LNCAP (cell line): ENCODE results near the gene ZIC4.

Source experiments
- CTCF ChIP-seq: fragments of 450-650 bp; IDR thresholded peaks from 2 replicates; pipeline ENCODE4 v1.5.1; 2017; ENCODE audit warnings: mild to moderate bottlenecking

Gene ZIC4

DNA sequence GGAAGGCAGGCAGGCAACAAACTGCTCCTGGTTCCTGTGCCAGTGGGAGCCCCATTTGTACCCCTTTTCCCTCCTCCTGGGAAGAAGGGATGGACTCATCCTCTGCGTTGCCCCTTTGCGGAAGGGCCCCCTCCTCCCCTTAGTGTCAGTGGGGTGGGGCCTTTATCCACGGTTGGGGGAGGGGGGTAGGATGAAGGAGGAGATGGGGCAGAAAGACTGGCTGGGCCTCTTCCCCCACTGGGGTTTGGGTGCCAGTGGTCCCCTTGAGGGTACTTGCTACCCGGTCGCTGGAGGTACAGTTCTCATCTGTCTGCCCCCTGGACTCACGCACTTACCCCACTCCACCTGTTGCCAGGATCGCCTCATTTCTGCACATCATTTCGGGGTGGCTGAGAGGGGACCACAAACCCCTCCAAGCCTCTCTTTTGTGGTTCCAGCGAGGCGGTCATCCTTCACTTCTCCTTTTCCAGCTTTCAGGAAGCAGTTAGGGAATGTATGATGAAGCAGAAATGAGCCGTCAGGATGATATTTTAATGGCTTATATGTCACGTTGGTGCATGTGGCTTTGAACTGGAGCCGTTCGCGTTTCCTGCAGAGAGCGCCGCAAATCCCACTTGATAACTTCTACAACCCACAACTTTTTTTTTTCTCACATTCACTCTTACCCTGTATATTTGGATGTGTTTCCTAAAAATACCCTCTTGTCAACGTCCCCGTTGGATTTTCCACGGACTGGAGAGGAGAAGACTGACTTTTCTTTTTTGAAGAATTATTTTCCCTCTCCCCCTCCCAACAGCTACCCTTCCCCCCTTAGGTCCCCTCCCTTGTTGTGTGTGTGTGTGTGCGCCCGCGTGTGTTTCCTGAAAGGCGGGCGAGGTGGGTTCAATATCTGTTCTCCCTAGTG, at the start of gene ZIC4:
Gene ZIC4 (minus strand): TSS at position 516 of the 904 bp plus-strand sequence. CDS start 3,746 bp downstream, outside the sequence.
- no peak for TF ChIP-seq CTCF

DNA sequence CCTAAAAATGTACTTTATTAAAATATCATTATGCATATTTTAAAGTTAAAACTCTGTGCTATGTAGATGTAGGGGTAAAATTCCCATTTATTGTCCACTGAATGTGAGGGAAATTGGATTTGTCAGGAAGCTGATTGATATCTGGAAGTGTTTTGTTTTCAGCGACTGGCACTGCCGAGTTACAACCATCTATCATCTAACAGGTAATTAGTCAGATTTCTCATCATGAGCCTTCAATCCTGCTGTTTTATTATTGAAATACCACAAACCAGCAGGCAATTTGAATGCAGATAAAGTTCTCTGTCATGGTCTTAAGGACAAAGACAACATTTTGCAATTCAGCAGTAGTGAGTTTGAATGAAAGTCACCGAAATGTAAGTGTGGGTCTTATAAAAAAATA, 43.3 kb upstream of the ZIC4 start:
- no peak for TF ChIP-seq CTCF

DNA sequence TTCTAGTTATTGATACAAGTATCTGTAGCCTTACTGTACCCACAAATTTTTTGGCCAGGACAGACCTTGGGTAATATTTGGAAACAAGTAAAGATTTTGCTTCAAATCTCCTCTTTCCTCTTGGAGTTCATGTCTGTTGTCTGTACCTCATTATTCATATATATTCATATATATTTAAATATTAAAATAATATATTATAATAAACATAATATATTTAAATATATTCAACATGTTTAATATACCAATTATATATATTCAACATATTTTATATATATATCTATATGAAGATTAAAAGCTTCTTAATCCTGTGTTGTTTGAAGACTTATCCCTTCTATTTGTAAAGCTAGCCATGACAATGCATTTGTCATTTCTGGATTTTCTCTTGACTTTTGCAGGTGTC, 40.9 kb upstream of the ZIC4 start:
- TF ChIP-seq CTCF, result no peak

DNA sequence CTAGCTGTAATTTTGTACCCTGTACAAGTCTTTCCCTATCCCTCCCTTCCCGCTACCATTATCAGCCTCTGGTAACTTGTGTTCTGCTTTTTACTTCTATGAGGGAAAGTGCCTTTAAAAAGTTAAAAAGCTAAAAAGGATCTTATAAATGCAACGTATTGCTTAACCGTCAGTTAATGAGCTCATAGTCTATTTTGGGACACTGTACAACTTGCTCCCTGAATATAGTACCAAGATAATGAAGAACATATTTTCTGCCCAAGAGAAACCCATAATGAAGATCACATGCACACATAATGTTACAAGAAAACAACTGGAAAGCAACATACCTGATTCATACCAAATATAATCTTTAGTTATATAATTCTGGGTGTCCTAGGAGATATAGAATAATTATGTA, 25.4 kb upstream of the ZIC4 start:
- TF ChIP-seq CTCF, result no peak

- no peak for TF ChIP-seq CTCF
Observed at GRCh38 chr3:147428754-147429153, 22.4 kb upstream of the ZIC4 start.

GRCh38 chr3:147428326-147428725, 22.0 kb upstream of the ZIC4 start:
- no peak for TF ChIP-seq CTCF

- TF ChIP-seq CTCF, result no peak
Observed at GRCh38 chr3:147427746-147428145, 21.4 kb upstream of the ZIC4 start.
